Islet precursor cell (in vitro differentiated cells): Measurements from ENCODE around the gene DUSP15.
"Not testable (repeated sequence)": the region's sequence is repeated elsewhere in the genome, so short reads cannot be mapped to it uniquely, and the experiment has no call there.

ENCODE experiments used
- DNase-seq: peaks from one replicate; pipeline ENCODE4 v3.0.0-alpha.2; 2018

The DUSP15 gene

DNA sequence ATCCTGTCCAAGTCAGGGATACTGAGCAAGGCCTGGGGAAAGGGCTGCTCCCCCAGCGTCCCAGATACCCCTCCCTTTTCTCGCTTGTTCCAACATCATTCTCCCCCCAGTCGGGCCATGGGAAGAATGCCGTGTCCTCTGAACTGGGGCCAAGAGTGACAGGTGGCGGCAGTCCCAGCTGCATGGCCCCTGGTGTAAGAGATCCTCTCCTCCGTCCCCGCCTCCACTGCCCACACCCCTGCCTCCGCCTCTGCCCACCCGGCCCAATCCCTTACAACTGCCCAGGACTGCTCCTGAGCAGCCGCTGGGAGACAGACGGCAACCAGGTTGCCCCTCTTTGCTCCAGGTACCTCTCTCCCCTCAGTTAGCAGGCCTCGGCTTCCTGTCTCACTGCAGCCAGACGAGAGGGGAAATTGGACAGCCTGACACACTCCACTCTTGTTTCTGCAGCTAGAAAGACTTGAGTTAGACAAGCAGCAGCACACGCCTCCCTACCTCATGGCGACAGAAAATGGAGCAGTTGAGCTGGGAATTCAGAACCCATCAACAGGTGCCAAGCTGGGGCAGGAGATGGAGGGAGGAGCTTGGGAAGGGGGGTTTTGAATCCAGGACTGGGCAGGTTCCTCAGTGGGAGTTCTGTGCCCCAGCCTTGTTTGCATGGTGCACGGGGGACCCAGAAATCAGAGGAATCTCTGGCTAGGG, 51.1 kb downstream of the DUSP15 start, which contains the start of gene MYLK2:
Gene MYLK2, plus strand, starts transcription at position 274 of the 702 bp plus-strand sequence. Its CDS starts 225 bp downstream, at position 499.
- no peak for DNase-seq

- DNase-seq = no peak
Measured at GRCh38 chr20:31818376-31818908, 51.9 kb downstream of the DUSP15 start.

- DNase-seq = no peak
Measured at GRCh38 chr20:31817461-31817860, 52.9 kb downstream of the DUSP15 start.

DNA sequence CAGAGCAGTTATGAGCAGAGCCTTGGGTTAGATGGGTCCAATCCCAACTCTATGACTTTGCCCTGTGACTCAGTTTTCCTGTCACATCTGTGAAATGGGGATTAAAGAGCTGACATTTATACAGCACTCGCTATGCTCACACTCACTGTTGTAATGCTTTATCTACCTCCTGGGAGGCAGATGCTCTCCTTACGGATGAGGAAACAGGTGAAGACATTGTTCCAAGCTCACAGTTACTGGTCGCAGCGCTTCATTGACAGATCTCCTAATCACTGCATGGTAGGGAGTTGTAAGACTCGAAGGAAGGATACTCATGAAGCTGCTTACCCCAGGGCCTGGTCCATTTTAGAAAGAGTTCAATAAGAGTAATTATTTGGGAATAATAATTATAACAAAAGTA, 54.1 kb downstream of the DUSP15 start:
- no peak for DNase-seq

GRCh38 chr20:31815408-31816188, 54.7 kb downstream of the DUSP15 start:
- no peak for DNase-seq

DNA sequence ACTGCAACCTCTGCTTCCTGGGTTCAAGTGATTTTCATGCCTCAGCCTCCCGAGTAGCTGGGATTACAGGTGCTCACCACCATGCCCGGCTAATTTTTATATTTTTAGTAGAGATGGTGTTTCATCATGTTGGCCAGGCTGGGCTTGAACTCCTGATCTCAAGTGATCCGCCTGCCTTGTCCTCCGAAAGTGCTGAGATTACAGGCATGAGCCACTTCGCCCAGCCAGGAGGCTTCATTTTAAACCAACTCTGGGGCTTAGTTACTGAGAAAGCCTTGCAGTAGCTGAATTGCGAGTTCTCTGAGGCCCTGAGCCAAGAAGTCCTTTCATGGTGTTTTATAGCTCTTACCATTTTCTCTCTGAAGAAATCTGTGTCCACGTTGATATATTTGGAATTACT, 56.2 kb downstream of the DUSP15 start:
- not testable (repeated sequence) for DNase-seq

DNA sequence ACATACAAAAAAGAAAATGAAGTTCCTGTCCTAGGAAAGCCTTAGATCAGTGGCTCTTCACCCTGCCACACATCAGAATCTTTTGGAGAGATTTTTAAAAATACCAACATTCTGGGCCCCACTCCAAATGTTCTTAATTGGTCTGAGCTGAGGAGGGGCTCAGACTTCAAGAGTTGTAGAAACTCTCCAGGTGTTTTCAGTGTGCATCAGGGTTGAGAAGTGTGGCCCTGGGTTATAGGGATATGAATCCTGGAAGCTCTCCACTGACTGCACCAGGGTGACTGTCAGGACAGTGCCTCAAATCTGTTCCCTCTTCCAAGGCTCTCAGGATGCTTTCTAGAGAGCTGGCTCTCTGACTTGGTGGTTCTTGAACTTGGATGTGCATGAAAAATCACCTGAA, 56.7 kb downstream of the DUSP15 start:
- no peak for DNase-seq

DNA sequence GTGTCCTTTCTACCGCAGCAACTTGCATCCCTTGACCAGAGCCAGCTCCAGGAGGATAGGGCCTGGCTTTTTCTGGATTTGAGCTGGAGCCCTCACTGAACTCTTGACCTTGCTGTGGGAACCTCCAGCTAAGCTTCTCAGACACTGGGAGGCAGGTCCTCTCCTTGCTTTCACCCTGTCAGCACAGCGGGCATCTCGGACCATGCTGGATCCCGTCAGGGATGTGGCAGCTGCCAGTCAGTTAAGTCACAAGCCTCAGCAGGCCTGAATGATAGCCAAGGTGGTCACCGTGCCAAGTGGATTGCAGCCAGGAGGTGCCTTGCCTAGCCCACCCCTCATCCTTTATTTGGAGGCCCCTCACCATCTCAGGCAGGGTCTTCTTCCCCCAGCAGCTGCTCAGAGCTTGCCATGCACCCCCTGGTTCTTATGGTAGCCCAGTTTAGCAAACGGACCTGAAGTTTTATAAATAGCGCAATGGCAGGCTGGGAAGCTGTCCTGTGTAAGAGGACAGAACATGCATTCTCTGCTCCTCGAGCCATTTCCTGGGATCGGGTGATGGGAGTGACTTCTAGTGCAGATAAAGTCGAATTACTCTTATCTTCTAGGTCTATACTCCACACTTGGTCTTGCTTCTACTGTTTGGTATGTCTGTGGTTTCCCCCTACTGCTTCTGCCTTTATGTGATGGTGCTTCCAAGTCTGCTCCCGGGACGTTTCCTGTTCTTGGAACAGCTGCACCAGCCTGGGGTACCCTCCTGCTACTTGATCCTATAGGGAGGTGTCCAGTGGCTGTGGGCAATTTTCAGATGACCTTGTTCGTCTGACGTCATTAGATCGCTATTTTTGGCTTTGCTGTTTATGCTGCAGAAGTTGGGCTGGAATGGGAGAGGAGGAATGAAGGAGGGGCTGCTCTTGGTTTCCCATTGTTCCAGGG, 58.3 kb downstream of the DUSP15 start:
- no peak for DNase-seq

- no peak for DNase-seq
Measured at GRCh38 chr20:31811198-31811597, 59.1 kb downstream of the DUSP15 start.
